ENCODE results near the gene ATG10. TPM values are rescaled to one million over a fixed set of nuclear protein-coding genes. Genes with fewer than 3 reads are reported as not detected.
"Not testable (repeated sequence)": the region's sequence is repeated elsewhere in the genome, so short reads cannot be mapped to it uniquely, and the experiment has no call there.

ATG10 gene
- total and polyA plus RNA-seq, 2 donors (not counting 1 experiment from before 2014, with no cell fraction given) = 1.6 to 11.6 TPM

DNA sequence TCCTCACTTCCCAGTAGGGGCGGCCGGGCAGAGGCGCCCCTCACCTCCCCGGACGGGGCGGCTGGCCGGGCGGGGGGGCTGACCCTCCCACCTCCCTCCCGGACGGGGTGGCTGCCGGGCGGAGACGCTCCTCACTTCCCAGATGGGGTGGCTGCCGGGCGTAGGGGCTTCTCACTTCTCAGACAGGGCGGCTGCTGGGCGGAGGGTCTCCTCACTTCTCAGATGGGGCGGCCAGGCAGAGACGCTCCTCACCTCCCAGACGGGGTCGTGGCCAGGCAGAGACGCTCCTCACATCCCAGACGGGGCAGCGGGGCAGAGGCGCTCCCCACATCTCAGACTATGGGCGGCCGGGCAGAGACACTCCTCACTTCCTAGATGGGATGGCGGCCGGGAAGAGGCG is 11.7 kb downstream of the ATG10 start:
- H3K27ac Mint-ChIP-seq; H3K4me1 Mint-ChIP-seq; CTCF ChIA-PET; H3K27ac ChIP-seq (ENCODE audit: low read length in 2 of 2); H2AFZ ChIP-seq (ENCODE audit: insufficient read depth, low read depth, low read length, poor library complexity, severe bottlenecking); POLR2A ChIA-PET; intact Hi-C loops (cut with micrococcal nuclease); H3K79me2 ChIP-seq (ENCODE audit: control insufficient read depth, insufficient read depth, low read length); DNase-seq; H3K36me3 ChIP-seq (replicated peaks in 1 of 2; ENCODE audit: control extremely low read depth in 1 of 2, control insufficient read depth in 1 of 2, extremely low read depth in 1 of 2, insufficient read depth in 2 of 2, low read length in 1 of 2); H3K9me3 ChIP-seq (ENCODE audit: control extremely low read depth in 1 of 3, control insufficient read depth in 2 of 3, insufficient read depth in 1 of 3, low read length in 2 of 3); H3K27me3 ChIP-seq (replicated peaks in 1 of 4; ENCODE audit: control extremely low read depth in 1 of 4, control insufficient read depth in 3 of 4, insufficient read depth in 4 of 4, low read length in 3 of 4); H3K27me3 Mint-ChIP-seq; H3K4me3 Mint-ChIP-seq; H3K4me2 ChIP-seq (replicated peaks; ENCODE audit: low read depth, low read length, poor library complexity, severe bottlenecking); H3K4me3 ChIP-seq (ENCODE audit: control extremely low read depth in 1 of 5, extremely low read depth in 1 of 5, insufficient read depth in 1 of 5, low read depth in 2 of 5, low read length in 4 of 5); H3K4me1 ChIP-seq (ENCODE audit: control insufficient read depth in 2 of 2, insufficient read depth in 2 of 2, low read length in 2 of 2); H3K9me3 Mint-ChIP-seq (ENCODE audit: insufficient read depth); H4K20me1 ChIP-seq (ENCODE audit: control insufficient read depth, insufficient read depth, low read length, poor library complexity, severe bottlenecking); H3K9ac ChIP-seq (ENCODE audit: low read length); ATAC-seq (ENCODE audit: low read depth): not testable (repeated sequence)
- WGBS (ENCODE audit: insufficient coverage) = over 99% methylated on average over 17 of the region's 30 CpGs

GRCh38 chr5:81986126-81986525 is 14.3 kb downstream of the ATG10 start:
- DNase-seq (no peak), ATAC-seq (ENCODE audit: low read depth) (no peak)
- H4K20me1 ChIP-seq (ENCODE audit: control insufficient read depth, insufficient read depth, low read length, poor library complexity, severe bottlenecking) = no peaks in the 10 kb centered on the region
- Mint-ChIP-seq H3K9me3 (ENCODE audit: insufficient read depth) (no peaks in the 10 kb centered on the region), H3K4me3 (no peak overlapping the region), H3K4me1 (no peaks in the 10 kb centered on the region), H3K27me3 (no peaks in the 10 kb centered on the region), H3K27ac (no peak overlapping the region)
- no peaks in the 10 kb centered on the region for H3K27me3 ChIP-seq (replicated peaks in 1 of 4; ENCODE audit: control extremely low read depth in 1 of 4, control insufficient read depth in 3 of 4, insufficient read depth in 4 of 4, low read length in 3 of 4)
- ChIA-PET CTCF (no interaction called here), POLR2A (no interaction called here)
- H3K4me2 ChIP-seq (replicated peaks; ENCODE audit: low read depth, low read length, poor library complexity, severe bottlenecking) = no peak overlapping the region
- H3K9ac ChIP-seq (ENCODE audit: low read length) = no peak overlapping the region
- peaks cover 0 to 4% (median 0%) of the 10 kb centered on the region in 3 donors for H3K9me3 ChIP-seq (ENCODE audit: control extremely low read depth in 1 of 3, control insufficient read depth in 2 of 3, insufficient read depth in 1 of 3, low read length in 2 of 3)
- no peak overlapping the region for H2AFZ ChIP-seq (ENCODE audit: insufficient read depth, low read depth, low read length, poor library complexity, severe bottlenecking)
- intact Hi-C loops (cut with micrococcal nuclease) = no loop called here
- H3K79me2 ChIP-seq (ENCODE audit: control insufficient read depth, insufficient read depth, low read length) = peaks cover 4% of the 10 kb centered on the region
- peaks cover 0 to 9% of the 10 kb centered on the region in 2 experiments for H3K36me3 ChIP-seq (replicated peaks in 1 of 2; ENCODE audit: control extremely low read depth in 1 of 2, control insufficient read depth in 1 of 2, extremely low read depth in 1 of 2, insufficient read depth in 2 of 2, low read length in 1 of 2)
- WGBS (ENCODE audit: insufficient coverage) = 100% methylated on average over 8 of the region's 9 CpGs
- no peaks in the 10 kb centered on the region for H3K4me1 ChIP-seq (ENCODE audit: control insufficient read depth in 2 of 2, insufficient read depth in 2 of 2, low read length in 2 of 2)
- TF ChIP-seq CTCF (IDR thresholded peaks at IDR 0.05) (no peak), EZH2 (IDR thresholded peaks at IDR 0.05; ENCODE audit: borderline replicate concordance, insufficient read depth, low read depth, low read length, poor library complexity, severe bottlenecking) (no peak)
- H3K27ac ChIP-seq (ENCODE audit: low read length in 2 of 2) = no peak overlapping the region
- no peak overlapping the region for H3K4me3 ChIP-seq (ENCODE audit: control extremely low read depth in 1 of 5, extremely low read depth in 1 of 5, insufficient read depth in 1 of 5, low read depth in 2 of 5, low read length in 4 of 5)
